HG02763 (cell line): Measurements from ENCODE around the gene FXYD4.

Source experiments
- ATAC-seq: cut with Tn5 transposase; IDR thresholded peaks from one replicate; pipeline ENCODE4 v1.9.1; 2021; ENCODE audit warnings: mild to moderate bottlenecking, moderate library complexity; ENCODE audit not compliant: unreplicated experiment

FXYD4 gene

GRCh38 chr10:43394868-43395267 is 23.4 kb downstream of the FXYD4 start:
- no peak for ATAC-seq

DNA sequence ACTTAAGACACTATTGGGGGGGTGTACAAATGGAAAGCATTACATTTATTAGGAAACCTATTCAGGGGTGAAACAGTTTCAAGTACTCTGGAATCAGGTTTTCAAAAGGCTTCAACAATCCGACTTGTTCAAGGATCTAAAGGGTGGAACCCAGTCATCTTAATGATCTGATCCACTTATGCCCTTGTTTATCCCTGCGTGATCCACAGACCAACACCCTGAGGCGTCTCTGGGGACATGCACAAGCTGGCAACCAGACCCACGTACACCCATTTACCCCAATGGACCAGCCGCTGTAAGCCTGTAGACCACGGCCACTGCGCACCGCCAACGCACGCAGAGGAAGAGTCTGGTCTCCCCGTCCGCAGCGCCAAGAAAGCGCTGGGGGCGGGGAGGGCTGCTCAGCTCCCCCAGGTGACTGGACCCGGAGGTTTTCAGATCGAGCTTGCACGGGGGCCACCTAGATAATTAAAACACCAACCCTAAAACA is 24.2 kb downstream of the FXYD4 start:
- ATAC-seq = no peak

DNA sequence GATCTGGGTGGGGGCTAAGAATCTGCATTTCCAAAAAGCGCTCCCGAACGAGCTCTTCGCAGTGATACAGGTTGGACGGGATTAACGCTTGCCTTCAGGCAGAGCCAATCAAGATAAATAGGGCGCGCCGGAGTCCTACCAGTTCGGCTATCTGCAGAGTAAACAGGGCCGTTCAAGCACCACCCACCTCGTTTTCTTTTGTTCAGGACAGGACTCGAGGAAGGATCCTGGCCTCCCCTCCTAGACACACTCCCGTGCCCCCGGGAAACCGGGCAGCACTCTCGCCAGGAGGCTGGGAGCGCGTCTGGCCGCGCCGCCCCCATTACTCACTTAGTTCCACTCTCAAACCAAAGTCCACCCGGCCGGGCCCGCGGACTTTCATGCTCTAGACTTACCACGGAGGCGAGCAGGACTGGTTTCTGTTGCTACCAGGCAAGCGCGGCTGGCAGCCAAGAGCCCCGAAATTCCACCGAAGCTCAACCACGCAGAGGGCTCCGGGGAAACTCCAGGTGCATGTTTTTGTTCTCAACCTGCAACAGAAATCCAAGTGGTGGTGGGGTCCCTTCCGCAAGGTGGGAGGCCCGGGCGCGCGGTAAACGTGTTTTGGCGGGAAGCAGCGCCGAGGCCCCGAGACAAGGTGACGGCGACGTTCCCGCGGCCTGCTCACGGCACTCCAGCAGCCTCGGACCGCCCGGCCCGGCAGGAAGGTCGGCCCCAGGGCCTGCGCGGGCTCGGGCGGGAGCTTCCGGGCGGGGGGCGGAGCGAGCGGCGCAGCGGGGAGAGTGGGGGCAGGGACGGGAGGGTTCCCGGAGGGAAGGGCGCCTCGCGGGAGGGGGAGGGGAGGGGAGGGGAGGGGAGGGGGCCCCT is 24.9 kb downstream of the FXYD4 start:
- ATAC-seq = peak; percentile 44

GRCh38 chr10:43396928-43397624 is 25.6 kb downstream of the FXYD4 start:
- peak; percentile 83 for ATAC-seq

GRCh38 chr10:43398939-43399319 is 27.5 kb downstream of the FXYD4 start:
- no peak for ATAC-seq

- ATAC-seq = no peak
These were observed 28.2 kb downstream of the FXYD4 start for GRCh38 chr10:43399320-43400310.

DNA sequence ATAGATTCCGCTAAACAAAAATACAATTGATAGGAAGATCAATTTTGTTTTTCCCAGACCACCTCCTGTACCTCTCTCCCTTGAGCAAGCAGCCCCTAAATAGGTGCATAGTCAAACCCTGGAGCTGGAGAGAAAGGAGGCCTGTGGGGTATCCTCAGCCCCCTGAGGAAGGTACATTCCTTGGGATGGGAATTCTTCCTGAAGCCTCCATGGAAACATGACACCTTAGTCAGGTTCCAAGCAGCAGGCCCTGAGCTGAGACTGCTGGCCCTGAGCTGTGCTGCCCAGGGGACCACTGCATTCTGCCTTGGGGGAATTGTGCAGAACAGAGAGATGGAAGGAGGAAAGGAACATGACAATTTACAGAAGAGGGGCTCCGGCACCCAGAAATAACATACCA is 30.2 kb downstream of the FXYD4 start:
- ATAC-seq = no peak

GRCh38 chr10:43402176-43402575 is 30.7 kb downstream of the FXYD4 start:
- ATAC-seq = no peak

DNA sequence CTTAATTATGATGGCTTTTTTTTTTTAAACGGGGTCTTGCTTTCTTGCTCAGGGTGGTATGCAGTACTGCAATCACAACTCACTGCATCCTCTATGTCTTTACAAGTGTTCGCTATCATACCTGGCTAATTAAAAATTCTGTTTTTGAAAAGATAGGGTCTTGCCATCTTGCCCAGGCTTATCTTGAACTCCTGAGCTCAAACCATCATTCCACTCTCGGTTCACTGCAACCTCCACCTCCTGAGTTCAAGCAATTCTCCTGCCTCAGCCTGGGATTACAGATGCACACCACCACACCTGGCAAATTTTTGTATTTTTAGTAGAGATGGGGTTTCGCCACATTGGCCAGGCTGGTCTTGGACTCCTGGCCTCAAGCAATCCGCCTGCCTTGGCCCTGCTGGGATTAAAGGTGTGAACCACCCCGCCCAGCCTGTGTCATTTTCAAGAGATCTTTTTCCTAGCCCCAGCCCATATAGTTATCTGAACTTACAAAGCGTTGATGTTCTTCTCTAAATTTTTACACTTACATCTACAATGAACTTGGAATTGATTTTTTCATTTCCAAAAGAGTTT is 31.5 kb downstream of the FXYD4 start:
- no peak for ATAC-seq

DNA sequence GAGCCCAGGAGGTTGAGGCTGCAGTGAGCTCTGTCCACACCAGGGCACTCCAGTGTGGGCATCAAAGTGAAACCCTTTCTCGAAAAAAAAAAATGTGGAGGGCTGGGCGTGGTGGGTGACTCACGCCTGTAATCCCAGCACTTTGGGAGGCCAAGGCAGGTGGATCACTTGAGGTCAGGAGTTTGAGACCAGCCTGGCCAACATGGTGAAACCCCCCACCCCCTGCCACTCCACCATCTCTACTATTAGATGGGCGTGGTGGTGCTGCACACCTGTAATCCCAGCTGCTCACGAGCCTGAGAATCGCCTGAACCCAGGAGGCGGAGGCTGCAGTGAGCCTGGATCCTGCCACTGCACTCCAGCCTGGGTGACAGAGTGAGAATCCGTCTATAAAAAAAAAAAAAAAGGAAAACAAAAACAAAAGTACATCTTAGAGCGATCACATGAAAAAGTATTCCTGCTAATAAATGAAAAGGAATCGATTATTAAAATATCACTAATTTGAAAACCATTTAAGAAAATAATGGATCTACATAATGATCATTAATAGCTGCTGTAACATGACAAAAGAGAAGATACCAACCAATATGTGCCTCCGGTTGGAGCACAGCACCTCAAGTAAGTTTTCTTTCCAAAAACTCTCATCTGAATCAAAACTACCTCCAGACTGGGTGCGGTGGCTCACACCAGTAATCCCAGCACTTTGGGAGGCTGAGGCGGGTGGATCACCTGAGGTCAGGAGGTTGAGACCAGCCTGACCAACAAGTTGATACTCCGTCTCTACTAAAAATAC is 32.7 kb downstream of the FXYD4 start:
- ATAC-seq = no peak

- ATAC-seq = no peak
These were observed 33.3 kb downstream of the FXYD4 start for GRCh38 chr10:43404704-43405084.

GRCh38 chr10:43407148-43407575 is 35.7 kb downstream of the FXYD4 start:
- peak; percentile 22 for ATAC-seq

GRCh38 chr10:43407576-43408330 is 36.3 kb downstream of the FXYD4 start:
- peak; percentile 55 for ATAC-seq

- no peak for ATAC-seq
These were observed 36.9 kb downstream of the FXYD4 start for GRCh38 chr10:43408331-43408709.

DNA sequence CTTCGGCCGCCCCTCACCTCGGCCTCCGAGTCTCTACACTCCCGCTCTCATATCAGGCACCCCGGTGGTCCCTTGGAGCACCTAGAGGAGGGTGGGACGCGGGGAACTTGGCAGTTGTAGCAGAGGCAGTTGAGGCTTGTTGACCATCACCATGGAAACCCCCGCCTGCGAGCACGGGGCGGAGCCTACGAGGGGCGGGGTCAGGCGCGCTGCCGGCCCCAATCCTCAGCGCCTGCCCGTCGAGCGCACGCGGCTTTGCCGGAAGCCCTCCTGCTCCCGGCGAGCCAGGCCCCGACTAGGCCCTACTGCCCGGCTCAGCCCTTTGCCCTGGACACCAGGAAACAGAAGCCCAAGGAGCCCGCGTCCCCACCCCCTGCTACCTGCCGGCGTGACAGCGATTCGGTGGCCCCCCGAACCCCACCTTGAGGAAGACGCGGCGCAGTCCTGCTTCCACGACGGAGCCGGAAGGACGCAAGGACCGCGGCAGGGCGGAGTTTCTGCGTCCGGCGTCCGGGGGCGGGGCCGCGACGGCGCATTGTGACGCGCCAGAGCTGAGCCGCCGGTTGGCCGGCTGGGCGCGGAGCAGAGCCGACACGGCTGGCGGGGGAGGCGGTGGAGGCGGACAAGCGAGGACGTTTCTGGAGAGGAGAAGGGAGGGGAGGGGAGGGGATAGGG is 37.4 kb downstream of the FXYD4 start, which contains the start of gene HNRNPF:
HNRNPF (minus strand) TSS at position 477 of the 675 bp plus-strand sequence. CDS start 21,302 bp downstream, outside the sequence.
- ATAC-seq = peak; percentile 67

- no peak for ATAC-seq
These were observed 38.1 kb downstream of the FXYD4 start for GRCh38 chr10:43409385-43410109.

DNA sequence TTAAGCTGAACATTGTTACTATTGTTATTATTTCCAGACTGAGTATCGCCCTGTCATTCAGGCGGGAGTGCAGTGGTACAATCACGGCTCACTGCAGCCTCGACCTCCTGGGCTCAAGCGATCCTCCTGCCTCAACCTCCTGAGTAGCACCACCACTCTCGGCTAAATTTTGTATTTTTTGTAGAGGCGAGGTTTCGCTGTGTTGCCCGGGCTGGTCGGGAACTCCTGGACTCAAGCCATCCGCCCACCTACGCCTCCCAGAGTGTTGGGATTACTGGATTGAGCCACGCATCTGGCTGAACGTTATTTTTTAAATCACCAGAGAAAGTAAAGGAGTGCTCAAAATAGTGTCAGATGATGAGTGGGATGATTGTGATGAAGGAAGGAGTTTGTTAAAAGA is 38.9 kb downstream of the FXYD4 start:
- no peak for ATAC-seq

DNA sequence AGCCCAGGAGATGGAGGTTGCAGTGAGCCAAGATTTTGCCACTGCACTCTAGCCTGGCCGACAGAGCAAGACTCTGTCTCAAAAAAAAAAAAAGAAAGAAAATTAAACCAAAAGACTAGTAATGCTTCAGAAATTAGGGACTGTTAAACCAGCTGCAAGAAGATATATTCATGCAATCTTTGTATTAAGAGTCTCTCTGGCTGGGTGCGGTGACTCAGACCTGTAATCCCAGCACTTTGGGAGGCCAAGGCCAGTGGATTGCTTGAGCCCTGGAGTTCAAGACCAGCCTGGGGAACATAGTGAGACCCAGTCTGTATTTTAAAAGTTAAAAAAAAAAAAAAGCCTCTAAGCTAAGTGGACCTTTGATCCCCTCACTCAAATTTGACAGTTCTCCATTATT is 40.1 kb downstream of the FXYD4 start:
- no peak for ATAC-seq
